Stomach (tissue), 4 donors: Measurements from ENCODE around the gene GBX2.

Experiments
- POLR2AphosphoS5 ChIP-seq, 3 donors: sonication (generic); formaldehyde crosslinking; IDR thresholded peaks; one replicate each; pipeline ENCODE4 v1.6.1; 2016; ENCODE audit warnings: antibody characterized with exemption in 3 of 3
- TF ChIP-seq, protein P1 (sequence below), 7 experiments: fragments of 450-650 bp in 4 of 7; fragments of 200-600 bp in 3 of 7; sonication (generic) in 3 of 7; IDR thresholded peaks; one replicate each; pipeline ENCODE4 v1.5.1; 2016 to 2019; ENCODE audit warnings: antibody characterized with exemption in 7 of 7, control low read depth in 2 of 7, mild to moderate bottlenecking in 1 of 7

DNA sequence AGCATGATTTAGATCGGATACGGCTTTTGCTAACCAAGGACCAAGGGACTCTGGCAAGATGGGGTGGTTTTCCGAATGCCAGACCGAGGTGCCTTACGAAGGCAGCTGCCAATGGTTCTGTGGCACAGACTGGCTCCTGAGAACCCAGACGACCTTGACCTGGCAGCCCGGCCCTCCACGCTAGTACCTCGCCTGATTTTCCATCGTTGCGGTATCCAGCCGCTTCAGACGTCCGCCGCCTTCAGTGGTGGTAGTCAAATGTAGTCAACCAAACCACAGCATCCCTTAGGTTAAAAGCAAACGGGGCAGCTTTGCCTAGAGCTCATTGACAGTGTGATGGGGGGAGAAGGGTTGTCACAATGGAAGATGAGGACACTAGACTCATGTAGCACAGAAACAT is 42.6 kb downstream of the GBX2 start:
- TF ChIP-seq, protein P1, sequence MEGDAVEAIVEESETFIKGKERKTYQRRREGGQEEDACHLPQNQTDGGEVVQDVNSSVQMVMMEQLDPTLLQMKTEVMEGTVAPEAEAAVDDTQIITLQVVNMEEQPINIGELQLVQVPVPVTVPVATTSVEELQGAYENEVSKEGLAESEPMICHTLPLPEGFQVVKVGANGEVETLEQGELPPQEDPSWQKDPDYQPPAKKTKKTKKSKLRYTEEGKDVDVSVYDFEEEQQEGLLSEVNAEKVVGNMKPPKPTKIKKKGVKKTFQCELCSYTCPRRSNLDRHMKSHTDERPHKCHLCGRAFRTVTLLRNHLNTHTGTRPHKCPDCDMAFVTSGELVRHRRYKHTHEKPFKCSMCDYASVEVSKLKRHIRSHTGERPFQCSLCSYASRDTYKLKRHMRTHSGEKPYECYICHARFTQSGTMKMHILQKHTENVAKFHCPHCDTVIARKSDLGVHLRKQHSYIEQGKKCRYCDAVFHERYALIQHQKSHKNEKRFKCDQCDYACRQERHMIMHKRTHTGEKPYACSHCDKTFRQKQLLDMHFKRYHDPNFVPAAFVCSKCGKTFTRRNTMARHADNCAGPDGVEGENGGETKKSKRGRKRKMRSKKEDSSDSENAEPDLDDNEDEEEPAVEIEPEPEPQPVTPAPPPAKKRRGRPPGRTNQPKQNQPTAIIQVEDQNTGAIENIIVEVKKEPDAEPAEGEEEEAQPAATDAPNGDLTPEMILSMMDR (IDR thresholded peaks at IDR 0.05), result no peak
- TF ChIP-seq POLR2AphosphoS5 (IDR thresholded peaks at IDR 0.05), result no peak
